GM13976 (cell line): ENCODE data around the gene ZDHHC14.

ENCODE experiments used
- DNase-seq: peaks from one replicate; pipeline ENCODE4 v3.0.0; 2012; ENCODE audit warnings: low spot score
- in situ Hi-C: fragments of 300-500 bp; cut with MboI; formaldehyde crosslinking; loops from one replicate; pipeline ENCODE4 v1.12.0; 2022; ENCODE audit warnings: low sequenced_read_pairs, mixed read lengths, inconsistent platforms; ENCODE audit not compliant: unreplicated experiment
- TF ChIP-seq, protein P1 (sequence below): IDR thresholded peaks from 2 replicates; pipeline ENCODE4 v1.5.1; 2012; ENCODE audit warnings: borderline replicate concordance, mild to moderate bottlenecking; ENCODE audit not compliant: insufficient read depth; ENCODE audit errors: extremely low read depth, missing control alignments, control extremely low read depth

Gene ZDHHC14

DNA sequence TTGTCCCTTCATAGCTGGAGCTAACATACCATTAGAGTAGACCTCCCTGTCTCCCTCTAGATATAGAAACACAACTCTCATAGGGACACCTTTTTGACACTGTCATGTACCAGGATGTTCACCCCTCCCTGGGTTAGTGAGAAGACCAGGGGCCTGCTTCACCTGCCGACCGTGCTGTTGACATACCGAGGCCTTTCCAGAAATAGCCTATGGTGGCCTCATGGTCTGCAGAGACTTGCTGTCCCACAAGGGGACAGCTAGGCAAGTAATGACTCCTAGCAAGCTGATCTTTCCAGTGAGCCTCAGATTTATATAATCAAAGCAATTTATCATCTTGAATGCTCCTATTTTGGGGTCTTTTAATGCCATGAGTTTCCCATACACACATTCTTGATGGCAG is 15.0 kb downstream of the ZDHHC14 start:
- TF ChIP-seq, protein P1, sequence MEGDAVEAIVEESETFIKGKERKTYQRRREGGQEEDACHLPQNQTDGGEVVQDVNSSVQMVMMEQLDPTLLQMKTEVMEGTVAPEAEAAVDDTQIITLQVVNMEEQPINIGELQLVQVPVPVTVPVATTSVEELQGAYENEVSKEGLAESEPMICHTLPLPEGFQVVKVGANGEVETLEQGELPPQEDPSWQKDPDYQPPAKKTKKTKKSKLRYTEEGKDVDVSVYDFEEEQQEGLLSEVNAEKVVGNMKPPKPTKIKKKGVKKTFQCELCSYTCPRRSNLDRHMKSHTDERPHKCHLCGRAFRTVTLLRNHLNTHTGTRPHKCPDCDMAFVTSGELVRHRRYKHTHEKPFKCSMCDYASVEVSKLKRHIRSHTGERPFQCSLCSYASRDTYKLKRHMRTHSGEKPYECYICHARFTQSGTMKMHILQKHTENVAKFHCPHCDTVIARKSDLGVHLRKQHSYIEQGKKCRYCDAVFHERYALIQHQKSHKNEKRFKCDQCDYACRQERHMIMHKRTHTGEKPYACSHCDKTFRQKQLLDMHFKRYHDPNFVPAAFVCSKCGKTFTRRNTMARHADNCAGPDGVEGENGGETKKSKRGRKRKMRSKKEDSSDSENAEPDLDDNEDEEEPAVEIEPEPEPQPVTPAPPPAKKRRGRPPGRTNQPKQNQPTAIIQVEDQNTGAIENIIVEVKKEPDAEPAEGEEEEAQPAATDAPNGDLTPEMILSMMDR, result no peak
- DNase-seq, result no peak
- in situ Hi-C loops, result no loop called here

DNA sequence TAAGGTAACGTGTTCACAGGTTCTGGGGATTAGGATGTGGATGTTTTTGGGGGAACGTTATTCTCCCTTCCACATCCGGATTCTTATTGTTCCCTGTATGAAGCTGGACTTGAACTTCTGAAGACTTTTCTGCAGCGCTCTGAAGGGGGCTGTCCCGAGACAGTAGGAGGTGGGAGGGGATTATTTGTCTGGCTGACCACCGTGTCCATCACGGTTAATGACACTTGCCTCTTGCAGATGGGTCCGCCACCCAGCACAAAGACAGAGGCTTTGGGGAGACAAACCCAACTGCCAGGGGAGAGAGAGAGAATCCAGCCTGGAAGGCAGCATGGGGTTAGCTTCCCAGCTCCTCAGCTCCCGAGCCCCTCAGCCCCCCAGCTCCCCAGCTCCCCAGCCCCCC is 16.7 kb downstream of the ZDHHC14 start:
- in situ Hi-C loops, result no loop called here

DNA sequence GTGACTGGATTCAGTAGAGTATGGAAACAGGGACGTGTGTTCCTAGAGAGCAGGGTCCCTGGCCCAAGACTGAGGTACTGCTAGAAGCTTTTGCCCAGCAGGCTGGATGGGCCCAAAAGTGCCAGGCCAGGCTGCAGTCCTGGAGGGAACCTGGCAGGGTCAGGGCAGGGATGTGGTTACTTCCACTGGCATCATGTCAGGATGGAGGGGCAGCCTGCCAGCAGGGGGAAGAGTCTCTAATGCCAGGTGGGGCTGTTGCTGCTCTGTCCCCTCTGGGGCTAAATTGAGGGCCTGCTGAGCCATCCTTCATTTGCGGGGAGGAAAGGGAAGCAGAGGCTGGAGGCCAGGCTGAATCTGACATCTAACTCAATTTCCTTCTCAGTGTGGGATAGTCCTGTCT is 17.2 kb downstream of the ZDHHC14 start:
- TF ChIP-seq, protein P1, result no peak
- DNase-seq, result no peak
- in situ Hi-C loops, result no loop called here

More for the DNA sequence above, 16.7 kb downstream of the ZDHHC14 start:
- DNase-seq, result no peak
- TF ChIP-seq, protein P1, result no peak

DNA sequence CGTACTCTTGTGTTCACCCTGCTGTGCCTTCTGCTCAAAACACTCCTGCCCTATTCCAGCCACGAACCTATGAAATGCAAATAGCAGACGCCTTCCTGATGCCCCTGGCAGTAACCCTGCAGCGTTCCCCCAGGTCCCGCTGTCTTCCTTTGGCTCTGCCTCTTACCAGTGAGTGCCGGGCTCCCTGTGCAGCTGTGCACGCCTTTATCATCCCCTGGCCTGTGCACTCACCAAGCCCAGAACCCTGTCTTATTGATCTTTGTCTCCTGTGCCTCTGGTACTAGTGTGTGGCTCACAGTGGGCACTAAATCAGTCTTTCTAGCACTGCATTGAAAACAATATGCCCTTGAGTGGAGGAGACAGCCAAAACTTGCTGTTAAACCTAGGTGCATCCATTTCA is 19.7 kb downstream of the ZDHHC14 start:
- DNase-seq, result no peak
- TF ChIP-seq, protein P1, result no peak
- in situ Hi-C loops, result no loop called here

DNA sequence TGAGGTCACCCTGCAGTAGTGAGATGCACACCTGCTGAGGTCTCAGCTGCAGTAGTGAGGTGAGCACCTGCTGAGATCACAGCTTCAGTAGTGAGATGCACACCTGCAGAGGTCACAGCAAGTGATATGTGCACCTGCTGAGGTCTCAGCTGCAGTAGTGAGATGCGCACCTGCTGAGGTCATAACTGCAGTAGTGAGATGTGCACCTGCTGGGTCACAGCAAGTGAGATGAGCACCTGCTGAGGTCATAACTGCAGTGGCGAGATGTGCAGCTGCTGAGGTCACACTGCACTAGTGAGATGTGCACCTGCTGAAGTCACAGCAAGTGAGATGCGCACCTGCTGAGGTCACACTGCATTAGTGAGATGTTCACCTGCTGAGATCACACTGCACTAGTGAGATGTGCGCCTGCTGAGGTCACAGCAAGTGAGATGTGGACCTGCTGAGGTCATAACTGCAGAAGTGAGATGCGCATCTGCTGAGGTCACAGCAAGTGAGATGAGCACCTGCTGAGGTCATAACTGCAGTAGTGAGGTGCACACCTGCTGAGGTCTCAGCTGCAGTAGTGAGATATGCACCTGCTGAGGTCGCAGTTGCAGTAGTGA is 20.8 kb downstream of the ZDHHC14 start:
- in situ Hi-C loops, result no loop called here
- TF ChIP-seq, protein P1, result no peak
- DNase-seq, result no peak

DNA sequence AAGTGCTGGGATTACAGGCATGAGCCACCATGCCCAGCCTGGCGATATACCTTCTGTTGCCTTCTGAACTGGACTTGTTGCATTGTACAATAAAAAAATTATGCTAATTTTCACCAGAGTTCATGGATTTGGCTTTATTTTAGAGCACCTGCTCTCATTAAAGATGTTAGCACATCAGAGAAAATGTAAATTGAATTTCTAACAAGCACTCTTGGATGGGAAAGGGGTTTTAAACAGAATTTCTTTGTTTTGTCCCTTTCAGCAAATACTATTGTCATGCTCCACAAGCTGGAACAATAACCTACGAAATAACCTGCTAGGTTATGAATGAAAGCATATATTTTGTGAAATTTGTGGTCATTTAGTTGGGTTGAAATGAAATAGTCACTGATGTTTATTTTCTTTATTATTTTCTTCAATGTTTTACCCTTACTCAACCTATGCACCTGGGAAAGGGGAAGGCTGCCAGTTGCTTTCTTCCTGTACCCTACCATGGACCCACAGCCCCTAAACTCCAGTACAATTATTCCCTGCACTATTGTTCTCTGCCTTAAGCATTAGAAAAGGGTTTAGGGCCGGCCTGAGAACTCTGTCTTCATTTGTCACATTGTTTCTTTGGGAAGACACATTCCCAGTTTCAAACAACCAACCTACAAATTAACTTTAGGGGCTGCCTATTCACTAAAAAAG is 22.2 kb downstream of the ZDHHC14 start:
- TF ChIP-seq, protein P1, result no peak
- no peak for DNase-seq
- in situ Hi-C loops, result no loop called here
